Stimulated activated naive CD4-positive, alpha-beta T cell treated with Interleukin-2 at 50 U/mL for 16 hours (primary cell): ENCODE data around the gene SLC45A3.
"Not testable (repeated sequence)": the region's sequence is repeated elsewhere in the genome, so short reads cannot be mapped to it uniquely, and the experiment has no call there.

Source experiments
- DNase-seq: peaks from one replicate; lab custom pipeline; 2025; lab: John Stamatoyannopoulos, UW

The SLC45A3 gene

GRCh38 chr1:205667909-205668643 is 12.2 kb downstream of the SLC45A3 start:
- DNase-seq, result no peak

DNA sequence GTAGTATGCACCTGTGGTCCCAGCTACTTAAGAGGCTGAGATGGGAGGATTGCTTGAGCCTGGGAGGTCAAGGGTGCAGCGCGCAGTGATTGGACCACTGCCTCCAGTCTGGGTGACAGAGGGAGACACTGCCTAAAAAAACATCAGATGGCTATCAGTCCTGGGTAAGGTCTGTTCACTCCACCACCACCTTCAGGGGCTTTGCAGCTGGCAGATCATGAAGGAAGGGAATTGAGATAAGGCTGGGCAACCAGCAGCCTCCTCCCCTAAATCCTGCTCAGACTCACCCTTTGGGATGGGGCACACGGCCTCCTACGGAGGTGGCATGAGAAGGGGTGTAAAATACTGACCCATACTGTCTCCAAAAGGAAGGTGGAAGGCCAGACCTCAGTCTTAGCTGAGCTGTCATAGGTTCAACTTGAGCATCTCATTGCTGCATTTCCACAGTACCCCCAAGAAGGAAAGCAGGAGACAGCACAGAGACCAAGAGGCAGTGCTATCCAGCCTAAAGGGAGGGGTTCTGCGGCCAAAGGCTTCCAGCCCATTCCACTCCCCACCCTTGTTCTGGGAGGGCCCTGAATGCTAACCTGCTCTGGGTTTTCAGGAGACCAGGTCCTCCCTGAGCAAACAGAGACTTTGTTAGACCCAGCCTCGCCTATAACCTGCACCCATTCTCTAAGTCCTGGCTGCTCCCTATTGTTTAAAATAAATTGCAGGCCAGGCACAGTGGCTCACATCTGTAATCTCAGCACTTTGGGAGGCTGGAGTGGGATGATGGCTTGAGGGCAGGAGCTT is 13.7 kb downstream of the SLC45A3 start:
- no peak for DNase-seq

DNA sequence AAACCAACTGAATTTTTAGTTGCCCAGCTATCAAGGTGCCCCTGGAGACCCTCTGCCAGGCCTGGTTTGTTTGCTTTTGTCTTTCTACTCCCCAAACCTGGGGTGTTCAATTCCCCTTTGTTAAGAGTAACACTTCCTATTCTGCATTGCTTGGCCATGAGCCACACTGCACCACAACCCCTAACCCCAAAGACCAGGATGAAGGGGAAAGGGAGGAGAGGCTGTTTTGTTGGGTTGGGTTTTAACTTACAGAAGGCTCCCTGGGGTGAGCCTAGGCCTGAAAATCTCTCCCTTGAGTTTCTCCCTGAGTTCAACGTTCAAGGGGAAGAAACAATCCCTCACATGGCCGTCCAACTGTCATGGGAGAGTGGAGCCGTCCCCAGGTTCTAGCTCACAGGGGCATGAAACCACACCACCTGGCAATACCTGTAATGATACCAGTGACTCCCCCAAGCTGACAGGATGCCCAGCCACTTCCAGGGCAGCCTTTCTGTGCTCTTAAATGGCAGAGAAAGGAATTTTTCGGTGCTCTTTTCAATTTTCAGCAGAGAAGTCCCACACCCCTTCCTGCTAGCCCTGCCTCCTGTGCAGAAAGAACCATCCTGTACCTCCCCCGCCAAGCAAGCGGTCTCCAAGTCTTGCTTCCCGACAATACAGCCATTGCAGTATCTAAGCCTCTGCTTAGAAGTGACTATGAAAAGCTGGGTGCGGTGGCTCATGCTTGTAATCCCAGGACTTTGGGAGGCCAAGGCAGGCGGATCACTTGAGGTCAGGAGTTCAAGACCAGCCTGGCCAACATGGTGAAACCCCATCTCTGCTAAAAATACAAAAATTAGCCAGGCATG is 14.9 kb downstream of the SLC45A3 start:
- DNase-seq, result no peak

- DNase-seq, result no peak
Observed at GRCh38 chr1:205664399-205665017, 15.8 kb downstream of the SLC45A3 start.

DNA sequence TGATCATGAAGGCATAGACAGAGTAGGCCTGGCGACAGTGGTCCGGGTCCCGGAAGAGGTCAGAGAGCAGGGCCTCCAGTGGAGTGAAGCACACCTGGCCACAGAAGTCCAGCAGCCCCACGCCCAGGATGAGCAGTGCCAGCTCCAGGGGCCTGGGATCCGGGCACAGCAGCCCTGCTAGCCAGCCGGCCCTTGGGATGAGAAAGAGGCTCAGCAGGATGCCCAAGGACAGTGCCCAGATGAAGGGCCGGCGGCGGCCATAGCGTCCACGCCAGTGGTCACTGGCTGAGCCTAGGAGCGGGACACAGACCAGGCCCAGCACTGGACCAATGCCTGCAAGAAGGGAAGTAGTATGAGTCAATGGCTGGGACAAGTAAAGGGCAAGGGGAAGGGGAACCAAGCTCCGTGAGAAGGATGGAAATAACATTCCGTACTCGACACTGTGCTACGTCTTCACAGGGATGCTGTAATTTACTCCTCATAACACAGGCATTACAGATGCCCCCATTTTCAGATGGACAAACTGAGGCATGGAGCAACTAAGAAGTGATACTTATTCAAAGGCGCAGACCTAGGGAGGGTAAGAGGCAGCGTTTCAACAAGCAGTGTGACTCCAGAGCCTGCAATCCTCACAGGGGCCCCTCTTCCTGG is 16.9 kb downstream of the SLC45A3 start:
- DNase-seq, result no peak

GRCh38 chr1:205662791-205663190 is 17.5 kb downstream of the SLC45A3 start:
- no peak for DNase-seq

- DNase-seq, result no peak
Observed at GRCh38 chr1:205662135-205662738, 18.1 kb downstream of the SLC45A3 start.

GRCh38 chr1:205661429-205662134 is 18.7 kb downstream of the SLC45A3 start:
- no peak for DNase-seq

DNA sequence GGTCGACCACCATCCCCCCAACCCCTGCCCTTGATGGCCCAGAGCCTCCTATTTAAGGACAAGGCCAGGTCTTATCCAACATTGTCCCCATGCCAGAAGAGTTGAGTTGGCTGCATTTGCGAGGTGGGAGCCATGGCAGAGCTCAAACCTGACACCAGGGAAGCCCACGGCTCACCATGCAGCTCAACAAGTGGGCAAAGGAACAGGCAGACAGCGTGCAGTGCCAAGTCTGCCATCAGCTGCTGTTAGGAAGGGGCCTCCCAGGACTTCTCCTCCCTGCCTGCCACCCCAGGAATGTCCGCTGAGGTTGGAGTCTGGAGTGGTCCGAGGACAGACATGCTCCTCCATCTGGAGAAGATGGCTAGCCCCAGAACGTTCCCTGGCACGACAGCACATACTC is 19.9 kb downstream of the SLC45A3 start:
- no peak for DNase-seq

- peak; percentile 70 for DNase-seq
Observed at GRCh38 chr1:205658943-205659581, 21.2 kb downstream of the SLC45A3 start.

- no peak for DNase-seq
Observed at GRCh38 chr1:205656236-205656635, 24.1 kb downstream of the SLC45A3 start.

DNA sequence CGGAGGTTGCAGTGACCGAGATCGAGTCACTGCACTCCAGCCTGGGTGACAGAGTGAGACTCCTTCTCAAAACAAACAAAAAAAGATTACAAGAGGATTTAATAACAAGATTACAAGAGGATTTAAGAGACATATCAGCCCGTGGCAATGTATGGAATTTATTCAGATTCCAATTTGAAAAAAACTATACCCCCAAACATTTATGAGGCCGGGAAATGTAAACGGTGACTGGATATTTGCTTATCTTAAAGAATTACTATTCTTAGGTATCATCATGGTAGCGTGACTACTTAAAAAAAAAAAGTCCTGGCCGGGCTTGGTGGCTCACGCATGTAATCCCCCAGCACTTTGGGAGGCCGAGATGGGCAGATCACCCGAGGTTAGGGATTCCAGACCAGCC is 27.3 kb downstream of the SLC45A3 start:
- DNase-seq, result no peak

GRCh38 chr1:205650241-205650640 is 30.1 kb downstream of the SLC45A3 start:
- no peak for DNase-seq

DNA sequence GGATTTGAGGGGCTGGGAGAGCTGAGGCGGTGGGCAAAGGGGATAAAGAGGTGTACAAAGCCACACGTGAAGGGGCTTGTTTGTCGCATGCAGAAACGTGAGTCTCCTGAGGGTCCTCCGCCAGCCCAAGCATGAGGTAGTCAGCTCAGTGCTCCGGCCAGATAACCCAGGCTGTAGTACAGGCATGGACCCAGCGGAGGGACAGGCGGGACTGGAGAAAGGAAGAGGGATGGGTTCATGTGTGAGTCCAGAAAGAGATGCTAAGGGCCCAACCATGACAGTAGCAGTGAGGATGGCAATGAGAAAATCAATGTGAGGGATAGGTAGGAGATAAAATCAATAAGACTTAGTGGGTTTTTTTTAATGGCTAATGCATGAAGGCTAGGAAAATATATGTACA is 34.8 kb downstream of the SLC45A3 start:
- no peak for DNase-seq

DNA sequence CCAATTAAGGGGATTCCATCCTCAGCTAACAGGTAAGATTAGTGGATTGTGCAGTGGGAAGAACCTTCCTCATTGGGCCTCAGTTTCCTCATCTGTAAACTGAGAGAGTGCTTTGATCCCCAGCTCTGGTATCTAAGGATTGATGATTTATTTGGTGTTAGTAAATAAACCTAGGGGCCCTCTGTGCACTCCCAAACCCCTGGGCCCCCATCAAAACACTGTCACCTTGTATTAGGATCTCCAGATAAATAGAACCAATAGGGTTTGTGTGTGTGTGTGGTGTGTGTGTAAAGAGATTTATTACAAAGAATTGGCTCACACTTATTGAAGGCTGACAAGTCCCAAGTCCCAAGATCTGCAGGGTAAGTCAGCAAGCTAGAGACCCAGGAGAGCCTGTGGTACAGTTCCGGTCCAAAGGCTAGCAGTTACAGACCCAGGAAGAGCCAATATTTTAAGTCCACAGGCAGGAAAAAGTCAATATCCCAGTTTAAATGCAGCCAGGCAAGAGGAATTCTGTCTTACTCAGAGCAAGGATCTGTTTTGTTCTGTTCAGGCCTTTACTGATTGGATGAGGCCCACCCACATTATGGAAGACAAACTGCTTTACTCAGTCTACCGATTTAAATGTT is 37.5 kb downstream of the SLC45A3 start:
- no peak for DNase-seq

- DNase-seq, result no peak
Observed at GRCh38 chr1:205639567-205639966, 40.7 kb downstream of the SLC45A3 start.

GRCh38 chr1:205637854-205638468 is 42.3 kb downstream of the SLC45A3 start:
- DNase-seq, result no peak

GRCh38 chr1:205636732-205637131 is 43.6 kb downstream of the SLC45A3 start:
- no peak for DNase-seq

GRCh38 chr1:205636138-205636530 is 44.2 kb downstream of the SLC45A3 start:
- DNase-seq, result not testable (repeated sequence)
